NCI-H1436 treated with DMSO at 0.1 percent for 48 hours (cell line): ENCODE results near the gene ASIC3.

ENCODE experiments used
- DNase-seq: peaks from one replicate; lab custom pipeline; 2025; lab: John Stamatoyannopoulos, UW

Gene ASIC3

DNA sequence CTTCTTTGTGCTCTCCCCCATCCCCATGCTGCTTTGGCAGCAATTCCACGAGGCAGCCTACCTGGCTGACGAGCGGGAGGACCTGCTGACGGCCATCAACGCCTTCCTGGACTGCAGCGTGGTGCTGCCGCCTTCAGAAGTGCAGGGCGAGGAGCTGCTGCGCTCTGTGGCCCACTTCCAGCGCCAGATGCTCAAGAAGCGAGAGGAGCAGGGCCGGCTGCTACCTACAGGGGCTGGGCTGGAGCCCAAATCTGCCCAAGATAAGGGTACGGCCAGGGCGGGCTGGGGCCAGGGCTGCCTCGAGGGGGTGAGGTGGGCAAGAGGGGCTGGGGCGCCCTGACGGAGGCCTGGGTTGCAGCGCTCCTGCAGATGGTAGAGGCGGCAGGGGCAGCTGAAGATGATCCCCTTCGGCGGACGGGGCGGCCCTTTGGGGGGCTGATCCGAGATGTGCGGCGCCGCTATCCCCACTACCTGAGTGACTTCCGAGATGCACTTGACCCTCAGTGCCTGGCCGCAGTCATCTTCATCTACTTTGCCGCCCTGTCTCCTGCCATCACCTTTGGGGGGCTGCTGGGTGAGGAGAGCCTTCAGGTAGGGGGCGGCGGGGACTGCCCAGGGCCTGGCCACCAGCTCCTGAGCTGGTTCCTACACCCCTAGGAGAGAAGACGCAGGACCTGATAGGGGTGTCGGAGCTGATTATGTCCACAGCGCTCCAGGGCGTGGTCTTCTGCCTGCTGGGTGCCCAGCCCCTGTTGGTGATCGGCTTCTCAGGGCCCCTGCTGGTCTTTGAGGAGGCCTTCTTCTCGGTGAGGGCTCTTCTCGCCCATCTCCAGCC lies 22.9 kb downstream of the ASIC3 start:
- no peak for DNase-seq

DNA sequence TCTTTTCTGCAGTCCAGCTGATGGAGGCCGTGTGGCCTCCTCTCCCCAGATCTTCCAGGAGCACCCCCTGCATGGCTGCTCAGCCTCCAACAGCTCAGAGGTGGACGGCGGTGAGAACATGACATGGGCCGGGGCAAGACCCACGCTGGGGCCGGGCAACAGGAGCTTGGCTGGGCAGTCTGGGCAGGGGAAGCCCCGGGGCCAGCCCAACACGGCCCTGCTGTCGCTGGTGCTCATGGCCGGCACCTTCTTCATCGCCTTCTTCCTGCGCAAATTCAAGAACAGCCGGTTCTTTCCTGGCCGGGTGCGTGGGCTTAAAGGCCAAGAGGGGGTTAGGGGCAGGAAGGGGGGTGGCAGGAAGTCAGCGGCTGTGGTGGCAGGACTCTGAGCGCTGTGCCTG lies 25.7 kb downstream of the ASIC3 start:
- DNase-seq: no peak

- DNase-seq: no peak
Measured at GRCh38 chr7:151074817-151075661, 26.7 kb downstream of the ASIC3 start.

DNA sequence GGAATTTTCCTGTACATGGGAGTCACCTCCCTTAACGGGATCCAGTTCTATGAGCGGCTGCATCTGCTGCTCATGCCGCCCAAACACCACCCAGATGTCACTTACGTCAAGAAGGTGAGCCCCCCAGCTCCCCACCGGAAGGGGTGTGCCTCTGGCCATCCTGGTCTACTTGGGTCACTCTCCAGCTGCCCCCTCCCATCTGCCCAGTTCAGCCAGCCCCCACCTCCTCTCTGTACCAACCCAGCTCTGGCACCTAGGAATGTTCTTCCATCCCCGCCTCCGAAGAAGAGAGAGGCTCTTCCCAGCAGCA lies 27.3 kb downstream of the ASIC3 start:
- DNase-seq: no peak

DNA sequence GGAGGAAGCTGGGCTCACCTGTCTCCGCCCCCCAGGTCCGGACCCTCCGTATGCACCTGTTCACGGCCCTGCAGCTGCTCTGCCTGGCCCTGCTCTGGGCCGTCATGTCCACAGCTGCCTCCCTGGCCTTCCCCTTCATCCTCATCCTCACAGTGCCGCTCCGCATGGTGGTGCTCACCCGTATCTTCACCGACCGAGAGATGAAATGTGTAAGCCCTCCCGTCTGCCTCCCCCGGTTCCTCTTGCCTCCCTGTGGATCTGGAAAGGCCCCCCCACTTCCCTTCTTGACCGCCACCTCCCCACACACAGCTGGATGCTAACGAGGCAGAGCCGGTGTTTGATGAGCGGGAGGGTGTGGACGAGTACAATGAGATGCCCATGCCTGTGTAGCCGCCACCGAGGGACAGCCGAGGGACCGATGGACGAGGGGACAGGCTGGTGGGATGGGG lies 27.7 kb downstream of the ASIC3 start:
- DNase-seq: no peak

DNA sequence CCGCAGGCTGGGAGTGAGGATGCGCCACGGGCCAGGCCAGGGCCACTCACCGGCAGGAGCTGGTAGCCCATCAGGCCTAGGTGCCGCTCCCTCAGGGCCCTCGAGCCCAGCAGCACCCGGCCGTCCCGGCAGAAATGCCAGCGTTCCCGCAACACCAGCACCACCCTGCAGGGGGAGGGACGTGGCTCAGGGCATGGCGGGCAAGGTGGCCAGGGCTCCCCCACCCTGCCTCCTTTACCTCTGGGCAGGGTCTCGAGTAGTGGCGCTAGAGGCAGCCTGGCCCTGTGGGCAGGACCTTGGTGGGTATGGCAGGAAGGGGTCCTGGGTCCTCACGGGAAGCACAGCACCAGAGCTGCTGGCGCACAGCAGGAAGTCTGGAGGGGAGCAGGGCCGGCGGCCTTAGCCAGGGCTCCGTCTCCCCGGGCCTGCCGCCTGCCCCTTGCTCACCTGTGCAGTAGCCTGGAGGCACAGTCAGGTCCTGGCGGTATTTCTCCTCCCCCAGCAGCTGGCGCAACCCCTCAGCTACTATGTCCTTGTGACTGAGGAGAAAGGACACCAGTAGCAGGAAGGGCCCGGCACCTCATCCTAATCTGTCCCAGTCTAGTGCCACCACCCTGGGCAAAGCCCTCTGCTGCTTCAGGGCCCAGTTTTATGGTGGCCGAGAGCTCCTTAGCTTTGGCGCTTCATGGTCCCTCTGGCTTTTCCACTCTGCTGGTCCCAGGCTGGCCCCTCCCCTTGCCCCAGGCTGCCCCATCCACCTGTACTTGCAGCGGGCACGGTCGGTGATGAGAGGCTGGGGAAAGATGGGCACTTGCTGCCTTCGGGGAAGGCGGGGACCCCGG lies 28.8 kb downstream of the ASIC3 start:
- no peak for DNase-seq

GRCh38 chr7:151077705-151078232 lies 29.4 kb downstream of the ASIC3 start:
- DNase-seq: no peak

GRCh38 chr7:151078233-151079040 lies 30.1 kb downstream of the ASIC3 start:
- DNase-seq: no peak

- no peak for DNase-seq
Measured at GRCh38 chr7:151079199-151079910, 31.0 kb downstream of the ASIC3 start.

- no peak for DNase-seq
Measured at GRCh38 chr7:151080067-151080521, 31.8 kb downstream of the ASIC3 start.

DNA sequence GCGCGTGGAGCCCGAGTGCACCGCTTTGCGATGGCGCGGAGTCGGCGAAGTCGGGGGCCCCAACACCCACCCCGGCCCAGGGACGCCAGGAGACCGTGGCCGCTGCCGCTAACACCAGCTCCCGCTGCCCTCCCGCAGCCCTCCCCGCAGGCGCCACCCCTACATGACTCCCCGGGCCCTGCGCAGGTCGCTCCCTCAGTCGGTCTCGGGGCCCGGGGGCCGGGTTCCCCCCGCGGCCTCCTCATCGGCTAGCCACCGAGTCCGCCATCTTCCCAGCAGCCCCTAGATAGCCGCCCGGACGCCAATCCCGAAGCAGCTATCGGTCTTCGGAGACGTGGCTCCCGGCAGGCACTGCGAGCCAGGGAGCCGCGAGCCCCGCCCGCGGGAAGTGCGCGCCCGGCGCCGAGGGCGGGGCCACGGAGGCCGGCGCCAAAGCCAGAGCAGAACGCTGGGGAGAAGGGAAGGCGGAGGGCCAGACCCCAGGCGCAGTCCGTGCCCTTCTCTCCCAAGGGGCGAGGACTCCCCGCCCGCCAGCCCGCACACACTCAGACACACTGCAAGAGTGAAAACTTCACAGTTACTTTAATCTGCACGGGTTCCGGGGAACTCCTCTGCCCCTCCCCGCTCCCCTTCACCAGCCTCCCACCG lies 32.3 kb downstream of the ASIC3 start, which contains the start of gene FASTK:
FASTK (minus strand) TSS at position 288 of the 648 bp plus-strand sequence; CDS start at position 245, 43 bp downstream.
- DNase-seq: peak; percentile 66

GRCh38 chr7:151081170-151082101 lies 33.1 kb downstream of the ASIC3 start:
- no peak for DNase-seq

DNA sequence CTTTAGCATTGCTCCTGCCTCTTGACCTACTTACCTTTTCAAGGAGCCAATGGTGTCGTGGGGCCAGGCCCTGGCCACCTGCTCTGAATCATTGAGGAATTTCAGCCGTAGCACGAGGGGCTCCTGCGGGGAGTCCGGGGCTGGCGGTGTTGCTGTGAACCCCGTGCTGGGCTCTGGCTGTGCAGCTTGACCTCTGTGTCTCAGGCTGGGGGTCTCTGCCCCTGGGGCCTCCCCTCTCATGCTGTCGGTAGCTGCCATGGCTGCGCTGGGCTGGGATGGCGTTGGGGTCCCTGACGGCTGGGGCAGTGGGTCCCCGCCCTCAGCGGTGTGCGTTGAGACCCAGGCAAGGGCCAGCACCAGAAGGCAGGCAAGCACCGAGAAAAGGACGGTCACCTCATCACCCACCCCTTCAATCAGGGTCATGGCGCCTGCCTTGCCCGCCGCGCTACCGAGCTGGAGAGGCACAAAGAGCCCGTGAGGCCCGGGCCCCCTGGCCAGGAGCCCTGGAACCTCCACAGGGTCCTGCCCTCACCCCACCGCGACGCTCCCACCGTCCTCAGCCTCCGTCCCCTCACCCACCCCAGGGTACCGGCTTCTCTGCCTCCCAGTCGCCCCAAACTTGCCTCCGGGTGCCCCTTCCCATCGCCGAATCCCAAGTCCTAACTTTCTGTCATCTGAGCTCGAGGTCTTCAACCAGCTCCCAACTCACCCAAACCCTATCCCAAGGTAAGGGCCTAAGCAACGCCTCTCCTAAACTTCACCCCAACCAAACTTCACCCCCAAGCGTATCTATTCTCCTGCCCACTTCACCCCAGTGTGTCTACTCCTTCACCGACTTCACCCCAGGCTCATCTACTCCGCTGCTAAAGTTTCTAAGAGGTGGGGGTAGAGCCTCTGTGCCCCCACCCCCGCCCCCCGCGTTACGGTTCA lies 34.1 kb downstream of the ASIC3 start:
- no peak for DNase-seq

DNA sequence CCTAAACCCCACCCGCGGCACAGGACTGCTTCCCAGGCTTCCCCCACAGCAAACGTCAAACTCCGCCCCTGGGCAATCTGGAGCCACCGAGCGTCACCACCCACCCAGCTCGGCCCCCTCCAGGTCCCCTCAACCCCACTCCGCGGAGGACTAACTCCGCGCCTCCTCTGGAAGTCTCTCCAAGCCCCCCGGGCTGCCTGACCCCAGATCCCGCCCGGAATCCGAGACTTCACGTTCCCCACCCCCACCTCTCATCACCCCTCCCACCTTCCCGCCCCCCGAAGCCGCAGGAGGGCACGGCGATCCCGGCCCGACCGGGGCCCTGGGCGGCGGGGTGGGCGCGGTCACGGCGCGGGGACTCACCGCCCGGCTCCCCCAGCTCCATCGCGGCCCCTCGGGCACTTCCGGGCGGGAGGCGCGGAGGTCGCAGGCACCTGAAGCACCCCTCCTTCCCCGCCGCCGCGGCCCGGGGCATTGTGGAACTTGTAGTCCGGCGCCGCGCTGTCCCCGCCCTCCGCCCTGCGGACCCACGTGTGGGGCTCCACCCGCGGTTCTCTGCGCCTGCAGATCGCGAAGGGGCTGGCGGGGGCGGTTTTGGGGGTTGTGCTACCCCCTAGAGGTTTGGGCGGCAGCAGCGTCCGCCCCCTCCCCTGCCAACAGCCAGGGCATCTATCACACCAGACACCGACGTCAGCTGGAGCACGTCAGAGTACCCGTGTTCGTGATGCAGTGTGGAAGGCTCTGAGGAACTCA lies 34.9 kb downstream of the ASIC3 start, which contains the start of gene TMUB1:
TMUB1 (minus strand) TSS at position 423 of the 753 bp plus-strand sequence. CDS start 930 bp downstream, outside the sequence.
- peak; percentile 8 for DNase-seq

- DNase-seq: no peak
Measured at GRCh38 chr7:151083824-151084160, 35.5 kb downstream of the ASIC3 start.

DNA sequence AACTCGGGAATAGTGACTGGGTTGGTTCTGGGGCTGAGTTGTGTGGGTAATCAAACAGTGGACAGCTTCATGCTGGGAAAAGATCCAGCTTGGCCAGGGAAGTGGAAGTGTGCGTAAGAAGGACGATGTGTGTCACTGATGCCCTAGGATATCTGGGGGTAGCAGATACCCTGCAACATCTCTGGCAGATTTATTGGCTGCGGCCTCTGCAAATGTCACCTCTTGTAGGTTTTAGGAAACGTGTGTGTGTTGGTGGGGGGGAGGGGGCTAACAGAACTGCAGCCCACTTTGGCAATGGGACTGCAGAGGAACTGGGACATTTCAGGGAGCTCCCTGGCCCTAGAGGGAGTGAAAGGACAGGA lies 37.0 kb downstream of the ASIC3 start:
- DNase-seq: no peak
